WTC11 (cell line): ENCODE results near the gene PTGDR. TPM values are rescaled to one million over a fixed set of nuclear protein-coding genes. Genes with fewer than 3 reads are reported as not detected.

ENCODE experiments used
- ATAC-seq: fragments of 200-7000 bp; cut with Tn5 transposase; 2 replicates; pipeline ENCODE4 v1.10.0; 2021; ENCODE audit warnings: mild to moderate bottlenecking, moderate library complexity
- CTCF ChIA-PET: fragments of 300-600 bp; sonication (Branson Sonifier 250); formaldehyde crosslinking; loops from one replicate; lab custom pipeline; 2021; ENCODE audit warnings: antibody characterized with exemption; lab: Charles Lee
- POLR2A ChIA-PET: fragments of 350-600 bp; sonication (Branson Sonifier 250); formaldehyde crosslinking; loops from one replicate; lab custom pipeline; 2021; ENCODE audit warnings: antibody characterized with exemption; lab: Charles Lee
- DNase-seq: peaks from one replicate; pipeline ENCODE4 v3.0.0; 2021; ENCODE audit warnings: low spot score
- H3K27ac Mint-ChIP-seq: 2 replicates; pipeline ENCODE4 v1.8.0; 2021; ENCODE audit warnings: mixed read lengths
- H3K27me3 Mint-ChIP-seq: 2 replicates; pipeline ENCODE4 v1.8.0; 2021; ENCODE audit warnings: low read depth, mild to moderate bottlenecking, moderate library complexity, mixed read lengths
- H3K36me3 Mint-ChIP-seq: 2 replicates; pipeline ENCODE4 v1.8.0; 2021; ENCODE audit warnings: mixed read lengths
- H3K4me1 Mint-ChIP-seq: 2 replicates; pipeline ENCODE4 v1.8.0; 2022; ENCODE audit warnings: mixed read lengths
- H3K4me3 Mint-ChIP-seq: 2 replicates; pipeline ENCODE4 v1.8.0; 2021; ENCODE audit warnings: mild to moderate bottlenecking, moderate library complexity, mixed read lengths
- H3K9me3 Mint-ChIP-seq: 2 replicates; pipeline ENCODE4 v1.8.0; 2021; ENCODE audit warnings: mixed read lengths
- CBFB ChIP-seq: sonication (generic); formaldehyde crosslinking; IDR thresholded peaks from 2 replicates; pipeline ENCODE4 v1.8.1; 2022; ENCODE audit warnings: mild to moderate bottlenecking, low read depth, missing genetic modification reagents
- GRHL2 ChIP-seq: fragments of 250-450 bp; sonication (Bioruptor Pico); IDR thresholded peaks from 2 replicates; pipeline ENCODE4 v1.8.0; 2022; ENCODE audit warnings: mild to moderate bottlenecking, moderate library complexity; ENCODE audit not compliant: insufficient replicate concordance, severe bottlenecking
- GTF2I ChIP-seq: fragments of 250-450 bp; sonication (Bioruptor Pico); conservative IDR thresholded peaks from 2 replicates; pipeline ENCODE4 v1.4.0; 2021; ENCODE audit warnings: mild to moderate bottlenecking
- JAZF1 ChIP-seq: fragments of 250-450 bp; sonication (Bioruptor Pico); IDR thresholded peaks from 2 replicates; pipeline ENCODE4 v1.9.0; 2021; ENCODE audit warnings: moderate library complexity, mild to moderate bottlenecking, inconsistent platforms
- KAT7 ChIP-seq: sonication (generic); formaldehyde crosslinking; IDR thresholded peaks from 2 replicates; pipeline ENCODE4 v1.8.1; 2023; ENCODE audit warnings: missing genetic modification reagents, mild to moderate bottlenecking, borderline replicate concordance
- MYBL2 ChIP-seq: sonication (generic); formaldehyde crosslinking; IDR thresholded peaks from 2 replicates; pipeline ENCODE4 v1.8.1; 2023; ENCODE audit warnings: mild to moderate bottlenecking, moderate library complexity, missing genetic modification reagents
- NFATC4 ChIP-seq: fragments of 250-450 bp; sonication (Bioruptor Pico); IDR thresholded peaks from 2 replicates; pipeline ENCODE4 v1.9.0; 2021; ENCODE audit warnings: mild to moderate bottlenecking
- OVOL2 ChIP-seq: fragments of 250-450 bp; sonication (Bioruptor Pico); IDR thresholded peaks from 2 replicates; pipeline ENCODE4 v1.9.0; 2021; ENCODE audit warnings: mild to moderate bottlenecking, borderline replicate concordance
- RELA ChIP-seq: sonication (generic); formaldehyde crosslinking; IDR thresholded peaks from 2 replicates; pipeline ENCODE4 v1.8.1; 2022; ENCODE audit warnings: missing genetic modification reagents, mild to moderate bottlenecking, borderline replicate concordance
- SOX15 ChIP-seq: fragments of 250-450 bp; sonication (Bioruptor Pico); IDR thresholded peaks from 2 replicates; pipeline ENCODE4 v1.9.0; 2021; ENCODE audit warnings: mild to moderate bottlenecking
- TCF7 ChIP-seq: sonication (generic); formaldehyde crosslinking; IDR thresholded peaks from 2 replicates; pipeline ENCODE4 v1.8.0; 2022; ENCODE audit warnings: mild to moderate bottlenecking, low read depth, missing genetic modification reagents, moderate library complexity
- USF1 ChIP-seq: sonication (generic); formaldehyde crosslinking; IDR thresholded peaks from 2 replicates; pipeline ENCODE4 v1.8.0; 2022; ENCODE audit warnings: mild to moderate bottlenecking, missing genetic modification reagents
- ZBTB21 ChIP-seq: sonication (generic); formaldehyde crosslinking; IDR thresholded peaks from 2 replicates; pipeline ENCODE4 v1.8.1; 2023; ENCODE audit warnings: mild to moderate bottlenecking, missing genetic modification reagents, borderline replicate concordance
- ZNF219 ChIP-seq: sonication (generic); formaldehyde crosslinking; IDR thresholded peaks from 2 replicates; pipeline ENCODE4 v1.8.0; 2023; ENCODE audit warnings: missing genetic modification reagents, mild to moderate bottlenecking, borderline replicate concordance
- ZSCAN18 ChIP-seq: fragments of 250-450 bp; sonication (Bioruptor Pico); IDR thresholded peaks from 2 replicates; pipeline ENCODE4 v2.1.2; 2022; ENCODE audit warnings: mild to moderate bottlenecking, moderate library complexity
- total RNA-seq: library from RNA; stranded (reverse); gene quantifications from 3 replicates; pipeline ENCODE4 v1.2.3, GENCODE V29; 2021
- TF ChIP-seq, protein P1 (sequence below): sonication (generic); formaldehyde crosslinking; IDR thresholded peaks from 2 replicates; pipeline ENCODE4 v1.8.0; 2023; ENCODE audit warnings: missing genetic modification reagents
- TF ChIP-seq, protein P2 (sequence below): sonication (generic); formaldehyde crosslinking; IDR thresholded peaks from 2 replicates; pipeline ENCODE4 v1.8.0; 2022; ENCODE audit warnings: mild to moderate bottlenecking, missing genetic modification reagents
- TF ChIP-seq, protein P3 (sequence below): sonication (generic); formaldehyde crosslinking; IDR thresholded peaks from 2 replicates; pipeline ENCODE4 v1.8.1; 2023; ENCODE audit warnings: mild to moderate bottlenecking, moderate library complexity, missing genetic modification reagents
- TF ChIP-seq, protein P4 (sequence below): fragments of 200-600 bp; IDR thresholded peaks from 2 replicates; pipeline ENCODE4 v1.8.0; 2022; ENCODE audit warnings: antibody characterized with exemption
- TF ChIP-seq, protein P5 (sequence below): sonication (generic); formaldehyde crosslinking; IDR thresholded peaks from 2 replicates; pipeline ENCODE4 v1.8.0; 2022; ENCODE audit warnings: mild to moderate bottlenecking, missing genetic modification reagents
- TF ChIP-seq, protein P6 (sequence below): fragments of 250-450 bp; sonication (Bioruptor Pico); IDR thresholded peaks from 2 replicates; pipeline ENCODE4 v1.9.0; 2021; ENCODE audit warnings: moderate library complexity, mild to moderate bottlenecking, inconsistent platforms, borderline replicate concordance
- TF ChIP-seq, protein P7 (sequence below): fragments of 250-450 bp; sonication (Bioruptor Pico); conservative IDR thresholded peaks from 2 replicates; pipeline ENCODE4 v1.9.0; 2021; ENCODE audit warnings: mild to moderate bottlenecking

The PTGDR gene
- total RNA-seq, 1 experiment from 2014 or later = 0.24 TPM

DNA sequence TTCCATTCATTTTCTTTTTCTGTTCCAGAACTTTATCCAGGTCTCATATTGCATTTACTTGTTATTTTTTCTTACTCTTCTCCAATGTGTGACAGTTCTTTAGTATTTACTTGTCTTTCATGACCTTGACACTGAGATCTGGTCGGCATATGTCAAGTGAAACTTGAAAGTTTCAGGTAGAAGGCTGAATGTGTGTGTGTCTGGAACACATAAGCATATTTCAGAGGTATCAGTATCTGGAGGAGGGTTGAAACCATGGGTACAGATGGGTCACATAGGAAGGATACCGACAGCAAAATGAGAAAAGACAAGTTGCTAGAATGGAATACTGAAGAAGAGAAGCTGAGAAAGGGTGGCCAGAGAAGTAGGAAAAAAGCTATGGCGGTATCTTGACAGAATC lies 22.5 kb upstream of the PTGDR start:
- ChIA-PET CTCF (no interaction called here), POLR2A (no interaction called here)
- H3K9me3 Mint-ChIP-seq = peaks cover 31% of the 10 kb centered on the region
- no peak overlapping the region for H3K4me3 Mint-ChIP-seq
- H3K27me3 Mint-ChIP-seq = peaks cover 5% of the 10 kb centered on the region
- TF ChIP-seq ZBTB21 (CRISPR knock-in tag) (no peak), RELA (CRISPR knock-in tag) (no peak), ZNF219 (CRISPR knock-in tag) (no peak), GRHL2 (no peak), GTF2I (CRISPR knock-in tag) (no peak), JAZF1 (CRISPR knock-in tag) (no peak), CBFB (CRISPR knock-in tag) (no peak), MYBL2 (no peak), KAT7 (CRISPR knock-in tag) (no peak), SOX15 (CRISPR knock-in tag) (no peak), ZSCAN18 (CRISPR knock-in tag) (no peak)
- TF ChIP-seq, protein P1, sequence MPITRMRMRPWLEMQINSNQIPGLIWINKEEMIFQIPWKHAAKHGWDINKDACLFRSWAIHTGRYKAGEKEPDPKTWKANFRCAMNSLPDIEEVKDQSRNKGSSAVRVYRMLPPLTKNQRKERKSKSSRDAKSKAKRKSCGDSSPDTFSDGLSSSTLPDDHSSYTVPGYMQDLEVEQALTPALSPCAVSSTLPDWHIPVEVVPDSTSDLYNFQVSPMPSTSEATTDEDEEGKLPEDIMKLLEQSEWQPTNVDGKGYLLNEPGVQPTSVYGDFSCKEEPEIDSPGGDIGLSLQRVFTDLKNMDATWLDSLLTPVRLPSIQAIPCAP (CRISPR knock-in tag) = no peak
- TF ChIP-seq, protein P2, sequence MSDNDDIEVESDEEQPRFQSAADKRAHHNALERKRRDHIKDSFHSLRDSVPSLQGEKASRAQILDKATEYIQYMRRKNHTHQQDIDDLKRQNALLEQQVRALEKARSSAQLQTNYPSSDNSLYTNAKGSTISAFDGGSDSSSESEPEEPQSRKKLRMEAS (CRISPR knock-in tag) = no peak
- TF ChIP-seq, protein P3, sequence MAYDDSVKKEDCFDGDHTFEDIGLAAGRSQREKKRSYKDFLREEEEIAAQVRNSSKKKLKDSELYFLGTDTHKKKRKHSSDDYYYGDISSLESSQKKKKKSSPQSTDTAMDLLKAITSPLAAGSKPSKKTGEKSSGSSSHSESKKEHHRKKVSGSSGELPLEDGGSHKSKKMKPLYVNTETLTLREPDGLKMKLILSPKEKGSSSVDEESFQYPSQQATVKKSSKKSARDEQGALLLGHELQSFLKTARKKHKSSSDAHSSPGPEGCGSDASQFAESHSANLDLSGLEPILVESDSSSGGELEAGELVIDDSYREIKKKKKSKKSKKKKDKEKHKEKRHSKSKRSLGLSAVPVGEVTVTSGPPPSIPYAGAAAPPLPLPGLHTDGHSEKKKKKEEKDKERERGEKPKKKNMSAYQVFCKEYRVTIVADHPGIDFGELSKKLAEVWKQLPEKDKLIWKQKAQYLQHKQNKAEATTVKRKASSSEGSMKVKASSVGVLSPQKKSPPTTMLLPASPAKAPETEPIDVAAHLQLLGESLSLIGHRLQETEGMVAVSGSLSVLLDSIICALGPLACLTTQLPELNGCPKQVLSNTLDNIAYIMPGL (CRISPR knock-in tag) = no peak
- TF ChIP-seq, protein P4, sequence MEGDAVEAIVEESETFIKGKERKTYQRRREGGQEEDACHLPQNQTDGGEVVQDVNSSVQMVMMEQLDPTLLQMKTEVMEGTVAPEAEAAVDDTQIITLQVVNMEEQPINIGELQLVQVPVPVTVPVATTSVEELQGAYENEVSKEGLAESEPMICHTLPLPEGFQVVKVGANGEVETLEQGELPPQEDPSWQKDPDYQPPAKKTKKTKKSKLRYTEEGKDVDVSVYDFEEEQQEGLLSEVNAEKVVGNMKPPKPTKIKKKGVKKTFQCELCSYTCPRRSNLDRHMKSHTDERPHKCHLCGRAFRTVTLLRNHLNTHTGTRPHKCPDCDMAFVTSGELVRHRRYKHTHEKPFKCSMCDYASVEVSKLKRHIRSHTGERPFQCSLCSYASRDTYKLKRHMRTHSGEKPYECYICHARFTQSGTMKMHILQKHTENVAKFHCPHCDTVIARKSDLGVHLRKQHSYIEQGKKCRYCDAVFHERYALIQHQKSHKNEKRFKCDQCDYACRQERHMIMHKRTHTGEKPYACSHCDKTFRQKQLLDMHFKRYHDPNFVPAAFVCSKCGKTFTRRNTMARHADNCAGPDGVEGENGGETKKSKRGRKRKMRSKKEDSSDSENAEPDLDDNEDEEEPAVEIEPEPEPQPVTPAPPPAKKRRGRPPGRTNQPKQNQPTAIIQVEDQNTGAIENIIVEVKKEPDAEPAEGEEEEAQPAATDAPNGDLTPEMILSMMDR = no peak
- TF ChIP-seq, protein P5, sequence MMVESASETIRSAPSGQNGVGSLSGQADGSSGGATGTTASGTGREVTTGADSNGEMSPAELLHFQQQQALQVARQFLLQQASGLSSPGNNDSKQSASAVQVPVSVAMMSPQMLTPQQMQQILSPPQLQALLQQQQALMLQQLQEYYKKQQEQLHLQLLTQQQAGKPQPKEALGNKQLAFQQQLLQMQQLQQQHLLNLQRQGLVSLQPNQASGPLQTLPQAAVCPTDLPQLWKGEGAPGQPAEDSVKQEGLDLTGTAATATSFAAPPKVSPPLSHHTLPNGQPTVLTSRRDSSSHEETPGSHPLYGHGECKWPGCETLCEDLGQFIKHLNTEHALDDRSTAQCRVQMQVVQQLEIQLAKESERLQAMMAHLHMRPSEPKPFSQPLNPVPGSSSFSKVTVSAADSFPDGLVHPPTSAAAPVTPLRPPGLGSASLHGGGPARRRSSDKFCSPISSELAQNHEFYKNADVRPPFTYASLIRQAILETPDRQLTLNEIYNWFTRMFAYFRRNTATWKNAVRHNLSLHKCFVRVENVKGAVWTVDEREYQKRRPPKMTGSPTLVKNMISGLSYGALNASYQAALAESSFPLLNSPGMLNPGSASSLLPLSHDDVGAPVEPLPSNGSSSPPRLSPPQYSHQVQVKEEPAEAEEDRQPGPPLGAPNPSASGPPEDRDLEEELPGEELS (CRISPR knock-in tag) = no peak
- TF ChIP-seq, protein P6, sequence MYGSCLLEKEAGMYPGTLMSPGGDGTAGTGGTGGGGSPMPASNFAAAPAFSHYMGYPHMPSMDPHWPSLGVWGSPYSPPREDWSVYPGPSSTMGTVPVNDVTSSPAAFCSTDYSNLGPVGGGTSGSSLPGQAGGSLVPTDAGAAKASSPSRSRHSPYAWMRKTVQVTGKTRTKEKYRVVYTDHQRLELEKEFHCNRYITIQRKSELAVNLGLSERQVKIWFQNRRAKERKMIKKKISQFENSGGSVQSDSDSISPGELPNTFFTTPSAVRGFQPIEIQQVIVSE (CRISPR knock-in tag) = no peak
- no peak overlapping the region for H3K27ac Mint-ChIP-seq
- ATAC-seq (no peak), DNase-seq (no peak)
- H3K36me3 Mint-ChIP-seq = peaks cover 9% of the 10 kb centered on the region
- H3K4me1 Mint-ChIP-seq = peaks cover 8% of the 10 kb centered on the region

GRCh38 chr14:52248057-52248456 lies 19.4 kb upstream of the PTGDR start:
- Mint-ChIP-seq H3K36me3 (peaks cover 9% of the 10 kb centered on the region), H3K4me1 (peaks cover 32% of the 10 kb centered on the region), H3K9me3 (peaks cover 34% of the 10 kb centered on the region), H3K4me3 (no peak overlapping the region), H3K27ac (no peak overlapping the region), H3K27me3 (peaks cover 13% of the 10 kb centered on the region)
- POLR2A ChIA-PET = no interaction called here
- DNase-seq (no peak), ATAC-seq (no peak)
- CTCF ChIA-PET = no interaction called here
- TF ChIP-seq OVOL2 (no peak), USF1 (CRISPR knock-in tag) (no peak), TCF7 (CRISPR knock-in tag) (no peak), NFATC4 (CRISPR knock-in tag) (no peak)
- TF ChIP-seq, protein P7, sequence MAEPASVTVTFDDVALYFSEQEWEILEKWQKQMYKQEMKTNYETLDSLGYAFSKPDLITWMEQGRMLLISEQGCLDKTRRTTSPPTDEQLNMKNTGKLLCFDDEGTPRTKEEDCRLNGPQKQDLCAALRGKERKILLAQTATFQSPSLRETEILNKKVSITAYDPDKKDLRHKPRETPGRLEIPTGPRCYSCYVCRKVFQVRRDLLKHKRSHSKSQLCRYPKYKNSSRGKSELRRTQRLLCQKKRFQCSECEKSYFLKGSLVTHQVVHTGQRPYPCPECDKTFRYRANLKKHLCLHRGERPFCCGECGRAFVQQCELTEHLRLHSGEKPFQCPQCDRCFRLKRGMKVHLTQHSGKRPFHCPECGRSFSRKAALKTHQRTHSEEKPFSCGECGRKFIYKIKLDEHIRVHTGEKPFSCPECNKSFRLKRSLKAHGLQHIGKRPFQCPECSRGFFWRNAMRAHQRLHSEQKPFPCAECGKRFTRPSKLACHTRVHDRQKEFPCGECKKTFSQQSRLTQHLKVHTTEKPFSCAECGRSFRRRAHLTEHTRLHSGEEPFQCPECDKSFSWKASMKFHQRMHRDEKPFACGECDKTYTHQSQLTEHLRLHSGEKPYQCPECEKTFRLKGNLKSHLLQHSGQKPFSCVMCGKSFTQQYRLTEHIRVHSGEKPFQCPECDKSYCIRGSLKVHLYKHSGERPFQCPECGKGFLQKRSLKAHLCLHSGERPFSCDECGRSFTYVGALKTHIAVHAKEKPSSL (CRISPR knock-in tag) = no peak
- TF ChIP-seq, protein P3 (CRISPR knock-in tag) = no peak
